GM19397 (cell line): Measurements from ENCODE around the gene UBE3A.

Experiments used
- ATAC-seq: cut with Tn5 transposase; IDR thresholded peaks from one replicate; pipeline ENCODE4 v1.9.1; 2021; ENCODE audit warnings: mild to moderate bottlenecking, moderate library complexity; ENCODE audit not compliant: unreplicated experiment

The UBE3A gene

GRCh38 chr15:25406846-25407245 lies 32.0 kb downstream of the UBE3A start:
- no peak for ATAC-seq

GRCh38 chr15:25406261-25406660 lies 32.6 kb downstream of the UBE3A start:
- no peak for ATAC-seq

- no peak for ATAC-seq
Measured at GRCh38 chr15:25403771-25404170, 35.1 kb downstream of the UBE3A start.

- ATAC-seq, result no peak
Measured at GRCh38 chr15:25402342-25402741, 36.5 kb downstream of the UBE3A start.

GRCh38 chr15:25401501-25401900 lies 37.3 kb downstream of the UBE3A start:
- ATAC-seq, result no peak

GRCh38 chr15:25397100-25397499 lies 41.7 kb downstream of the UBE3A start:
- no peak for ATAC-seq

GRCh38 chr15:25394898-25395297 lies 43.9 kb downstream of the UBE3A start:
- ATAC-seq, result no peak

- ATAC-seq, result no peak
Measured at GRCh38 chr15:25392806-25393205, 46.0 kb downstream of the UBE3A start.

GRCh38 chr15:25391971-25392721 lies 46.7 kb downstream of the UBE3A start:
- ATAC-seq, result no peak

GRCh38 chr15:25385986-25386385 lies 52.8 kb downstream of the UBE3A start:
- ATAC-seq, result no peak

GRCh38 chr15:25381579-25381978 lies 57.2 kb downstream of the UBE3A start:
- no peak for ATAC-seq

GRCh38 chr15:25378501-25378901 lies 60.3 kb downstream of the UBE3A start:
- ATAC-seq, result no peak

GRCh38 chr15:25375557-25375956 lies 63.3 kb downstream of the UBE3A start:
- no peak for ATAC-seq

GRCh38 chr15:25374143-25374542 lies 64.7 kb downstream of the UBE3A start:
- no peak for ATAC-seq

GRCh38 chr15:25372298-25372697 lies 66.5 kb downstream of the UBE3A start:
- ATAC-seq, result no peak

- ATAC-seq, result no peak
Measured at GRCh38 chr15:25368850-25369249, 70.0 kb downstream of the UBE3A start.

GRCh38 chr15:25366058-25366457 lies 72.8 kb downstream of the UBE3A start:
- no peak for ATAC-seq

- ATAC-seq, result no peak
Measured at GRCh38 chr15:25362545-25362944, 76.3 kb downstream of the UBE3A start.

- no peak for ATAC-seq
Measured at GRCh38 chr15:25347707-25348106, 91.1 kb downstream of the UBE3A start.

GRCh38 chr15:25346371-25346770 lies 92.5 kb downstream of the UBE3A start:
- no peak for ATAC-seq

GRCh38 chr15:25345943-25346342 lies 92.9 kb downstream of the UBE3A start:
- no peak for ATAC-seq

- no peak for ATAC-seq
Measured at GRCh38 chr15:25342629-25343028, 96.2 kb downstream of the UBE3A start.

GRCh38 chr15:25339431-25339830 lies 99.4 kb downstream of the UBE3A start:
- ATAC-seq, result no peak
